Transverse colon (tissue), 4 donors: ENCODE measurements around the gene SRGAP2.
"Not testable (repeated sequence)": the region's sequence is repeated elsewhere in the genome, so short reads cannot be mapped to it uniquely, and the experiment has no call there.

Experiments
- CTCF ChIP-seq, 5 experiments: fragments of 200-600 bp in 3 of 5; fragments of 450-650 bp in 2 of 5; sonication (generic) in 3 of 5; IDR thresholded peaks; 1 replicate in 2 of 5; 2 replicates in 3 of 5; pipeline ENCODE4 v1.5.1; 2016 to 2017; ENCODE audit warnings: antibody characterized with exemption in 5 of 5, inconsistent platforms in 3 of 5, mild to moderate bottlenecking in 2 of 5, moderate library complexity in 1 of 5
- EP300 ChIP-seq: sonication (generic); formaldehyde crosslinking; IDR thresholded peaks from one replicate; pipeline ENCODE4 v1.6.1; 2017; ENCODE audit warnings: antibody characterized with exemption, low read depth
- POLR2A ChIP-seq: fragments of 450-650 bp; IDR thresholded peaks from one replicate; pipeline ENCODE4 v1.6.1; 2016; ENCODE audit warnings: antibody characterized with exemption, mild to moderate bottlenecking, moderate library complexity
- POLR2AphosphoS5 ChIP-seq, 3 donors: sonication (generic); formaldehyde crosslinking; IDR thresholded peaks; one replicate each; pipeline ENCODE4 v1.6.1; 2016; ENCODE audit warnings: antibody characterized with exemption in 3 of 3

DNA sequence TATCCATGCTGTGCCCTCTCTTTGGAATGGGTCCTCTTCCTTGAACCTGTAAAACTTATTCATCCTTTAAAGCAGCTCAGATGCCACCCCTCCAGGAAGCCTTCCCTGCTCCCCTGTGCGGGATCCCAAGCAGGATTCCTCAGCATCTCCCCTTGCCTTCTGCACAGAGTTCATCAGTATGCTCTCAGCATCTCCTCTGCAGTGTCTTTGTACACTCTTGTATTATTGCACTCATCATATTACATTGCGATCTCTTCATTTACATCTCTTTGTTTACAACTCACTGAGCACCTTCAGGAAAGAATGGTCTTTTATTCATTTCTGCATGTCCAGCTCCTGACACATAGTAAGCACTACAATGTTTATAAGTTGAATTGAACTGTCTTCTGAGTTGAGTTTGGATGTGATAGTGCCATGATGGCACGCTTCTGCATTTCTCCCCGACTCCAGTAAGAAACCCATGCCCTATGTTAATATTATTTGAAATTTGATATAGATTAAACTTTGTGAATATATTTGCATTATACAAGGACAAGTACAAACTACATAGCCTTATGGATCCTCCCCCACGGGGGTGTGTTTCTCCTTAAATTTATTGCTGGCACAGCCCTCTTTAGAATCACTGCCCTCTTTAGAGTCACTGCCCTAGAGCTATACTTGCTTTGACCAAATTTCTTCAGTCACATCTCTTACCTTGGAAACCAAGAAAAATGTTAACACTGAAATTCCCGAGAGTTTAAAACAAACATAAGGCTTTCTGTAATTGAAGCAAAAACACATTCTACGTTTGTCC, 12.5 kb downstream of the SRGAP2 start:
- TF ChIP-seq POLR2AphosphoS5 (IDR thresholded peaks at IDR 0.05); POLR2A; CTCF (IDR thresholded peaks at IDR 0.05); EP300: not testable (repeated sequence)
